GM19099 (cell line): ENCODE measurements around the gene SHC4.

ENCODE experiments used
- POLR2A ChIP-seq: IDR thresholded peaks from 3 replicates; pipeline ENCODE4 v1.6.1; 2011; ENCODE audit warnings: low read depth; ENCODE audit not compliant: insufficient read length; ENCODE audit errors: extremely low read depth

Gene SHC4

GRCh38 chr15:48945386-48945785 lies 18.3 kb downstream of the SHC4 start:
- TF ChIP-seq POLR2A: no peak

GRCh38 chr15:48941904-48942303 lies 21.8 kb downstream of the SHC4 start:
- no peak for TF ChIP-seq POLR2A

- no peak for TF ChIP-seq POLR2A
Measured at GRCh38 chr15:48940508-48940907, 23.2 kb downstream of the SHC4 start.

GRCh38 chr15:48939648-48940047 lies 24.1 kb downstream of the SHC4 start:
- TF ChIP-seq POLR2A: no peak

- no peak for TF ChIP-seq POLR2A
Measured at GRCh38 chr15:48937886-48938285, 25.8 kb downstream of the SHC4 start.

- TF ChIP-seq POLR2A: no peak
Measured at GRCh38 chr15:48936666-48937065, 27.1 kb downstream of the SHC4 start.

GRCh38 chr15:48935236-48935635 lies 28.5 kb downstream of the SHC4 start:
- TF ChIP-seq POLR2A: no peak

- no peak for TF ChIP-seq POLR2A
Measured at GRCh38 chr15:48930735-48931134, 33.0 kb downstream of the SHC4 start.

GRCh38 chr15:48929661-48930060 lies 34.1 kb downstream of the SHC4 start:
- no peak for TF ChIP-seq POLR2A

- no peak for TF ChIP-seq POLR2A
Measured at GRCh38 chr15:48928877-48929538, 34.7 kb downstream of the SHC4 start.

- TF ChIP-seq POLR2A: no peak
Measured at GRCh38 chr15:48925714-48926223, 38.0 kb downstream of the SHC4 start.

- no peak for TF ChIP-seq POLR2A
Measured at GRCh38 chr15:48924528-48925393, 39.0 kb downstream of the SHC4 start.

- TF ChIP-seq POLR2A: no peak
Measured at GRCh38 chr15:48922046-48922445, 41.7 kb downstream of the SHC4 start.

GRCh38 chr15:48916721-48917120 lies 47.0 kb downstream of the SHC4 start:
- no peak for TF ChIP-seq POLR2A

GRCh38 chr15:48915861-48916260 lies 47.9 kb downstream of the SHC4 start:
- TF ChIP-seq POLR2A: no peak

GRCh38 chr15:48914717-48915116 lies 49.0 kb downstream of the SHC4 start:
- no peak for TF ChIP-seq POLR2A
